Measurements from ENCODE around the gene SLC9A8. TPM values are rescaled to one million over a fixed set of nuclear protein-coding genes. Genes with fewer than 3 reads are reported as not detected.

Gene SLC9A8
- total and polyA plus RNA-seq, 2 donors (not counting 3 experiments of a cell fraction or from before 2014, with no cell fraction given): 5.1 to 14.4 TPM

DNA sequence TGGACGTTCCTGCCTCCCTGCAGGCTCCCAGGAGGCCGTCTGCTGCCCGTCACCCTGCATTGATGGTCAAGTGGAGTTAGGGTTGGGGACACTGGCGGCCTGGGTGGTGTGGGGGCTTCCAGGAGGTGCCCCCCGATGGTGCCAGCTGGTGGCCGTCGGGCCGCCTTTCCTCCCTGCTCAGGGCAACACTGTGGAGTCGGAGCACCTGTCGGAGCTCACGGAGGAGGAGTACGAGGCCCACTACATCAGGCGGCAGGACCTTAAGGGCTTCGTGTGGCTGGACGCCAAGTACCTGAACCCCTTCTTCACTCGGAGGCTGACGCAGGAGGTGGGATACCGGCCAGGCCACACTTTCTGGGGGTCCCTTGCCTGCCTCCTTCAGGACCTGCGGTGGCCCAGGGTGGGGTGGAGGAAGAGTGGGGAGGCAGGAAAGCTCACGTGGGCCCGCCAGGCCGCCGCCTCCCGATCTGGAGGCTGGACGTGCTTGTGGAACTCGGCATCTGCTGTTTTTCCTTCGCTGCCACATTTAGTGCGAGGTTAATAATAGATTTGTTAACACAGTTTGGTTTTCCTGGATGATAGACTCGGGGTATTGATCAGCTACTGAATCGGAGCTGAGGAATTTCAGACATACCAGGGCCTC, 74.1 kb downstream of the SLC9A8 start:
- FAIRE-seq (no peak), DNase-seq (ENCODE audit: low read depth, low spot score) (no peak)
- Histone ChIP-seq H3K4me3 (replicated peaks in 1 of 3; ENCODE audit: insufficient read depth in 1 of 3, low read depth in 1 of 3, low read length in 3 of 3) (no peak overlapping the region), H3K9me3 (replicated peaks; ENCODE audit: control insufficient read depth, insufficient read depth, low read length) (no peaks in the 10 kb centered on the region), H3K9ac (replicated peaks; ENCODE audit: extremely low read depth, insufficient read depth, low read length) (no peak overlapping the region), H3K9me1 (replicated peaks; ENCODE audit: control insufficient read depth, extremely low read depth, insufficient read depth, low read length) (no peaks in the 10 kb centered on the region), H4K20me1 (replicated peaks; ENCODE audit: control insufficient read depth, extremely low read depth, insufficient read depth, low read length) (no peaks in the 10 kb centered on the region), H3K27me3 (ENCODE audit: control insufficient read depth in 2 of 2, insufficient read depth in 2 of 2, low read length in 2 of 2) (no peaks in the 10 kb centered on the region), H3K4me2 (ENCODE audit: insufficient read depth, low read length) (no peak overlapping the region), H3K79me2 (ENCODE audit: control insufficient read depth, insufficient read depth, low read length) (no peaks in the 10 kb centered on the region), H3K4me1 (ENCODE audit: control insufficient read depth, extremely low read depth, insufficient read depth, low read length) (peaks cover 20% of the 10 kb centered on the region), H3K36me3 (ENCODE audit: control insufficient read depth in 2 of 2, extremely low read depth in 1 of 2, insufficient read depth in 2 of 2, low read length in 2 of 2) (peaks cover 0 to 13% of the 10 kb centered on the region in 2 experiments), H2AFZ (ENCODE audit: low read depth, low read length) (no peak overlapping the region), H3K27ac (ENCODE audit: insufficient read depth, low read depth, low read length) (no peak overlapping the region)
- CTCF ChIA-PET: interaction anchor here (0.6 to 6.6 kb wide), 13 partner anchors 10 to 501 kb away, joined by 3 to 69 read pairs (median 10); no protein-coding TSS in a partner anchor
- no TSS peak for BruUV-seq (replicated peaks)
- POLR2A ChIA-PET: no interaction called here
- intact Hi-C loops (cut with micrococcal nuclease) (no loop called here), dilution Hi-C loops (cut with MboI; ENCODE audit: extremely low pct_ligation_motif_present, low sequenced_read_pairs) (no loop called here)
- no peak for TF ChIP-seq POLR2A (IDR thresholded peaks at IDR 0.05; ENCODE audit: low read depth, low read length)
- TF ChIP-seq POLR2AphosphoS5 (IDR thresholded peaks at IDR 0.05; ENCODE audit: insufficient read depth, low read depth, low read length): no peak
- no peak for TF ChIP-seq JUN (IDR thresholded peaks at IDR 0.05; ENCODE audit: borderline replicate concordance, insufficient read depth, insufficient read length, low read depth)
- TF ChIP-seq, protein P1, sequence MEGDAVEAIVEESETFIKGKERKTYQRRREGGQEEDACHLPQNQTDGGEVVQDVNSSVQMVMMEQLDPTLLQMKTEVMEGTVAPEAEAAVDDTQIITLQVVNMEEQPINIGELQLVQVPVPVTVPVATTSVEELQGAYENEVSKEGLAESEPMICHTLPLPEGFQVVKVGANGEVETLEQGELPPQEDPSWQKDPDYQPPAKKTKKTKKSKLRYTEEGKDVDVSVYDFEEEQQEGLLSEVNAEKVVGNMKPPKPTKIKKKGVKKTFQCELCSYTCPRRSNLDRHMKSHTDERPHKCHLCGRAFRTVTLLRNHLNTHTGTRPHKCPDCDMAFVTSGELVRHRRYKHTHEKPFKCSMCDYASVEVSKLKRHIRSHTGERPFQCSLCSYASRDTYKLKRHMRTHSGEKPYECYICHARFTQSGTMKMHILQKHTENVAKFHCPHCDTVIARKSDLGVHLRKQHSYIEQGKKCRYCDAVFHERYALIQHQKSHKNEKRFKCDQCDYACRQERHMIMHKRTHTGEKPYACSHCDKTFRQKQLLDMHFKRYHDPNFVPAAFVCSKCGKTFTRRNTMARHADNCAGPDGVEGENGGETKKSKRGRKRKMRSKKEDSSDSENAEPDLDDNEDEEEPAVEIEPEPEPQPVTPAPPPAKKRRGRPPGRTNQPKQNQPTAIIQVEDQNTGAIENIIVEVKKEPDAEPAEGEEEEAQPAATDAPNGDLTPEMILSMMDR (IDR thresholded peaks at IDR 0.05; ENCODE audit: extremely low read depth in 1 of 2, insufficient read depth in 1 of 2, low read depth in 1 of 2, low read length in 2 of 2): no peak
- TF ChIP-seq, protein P2, sequence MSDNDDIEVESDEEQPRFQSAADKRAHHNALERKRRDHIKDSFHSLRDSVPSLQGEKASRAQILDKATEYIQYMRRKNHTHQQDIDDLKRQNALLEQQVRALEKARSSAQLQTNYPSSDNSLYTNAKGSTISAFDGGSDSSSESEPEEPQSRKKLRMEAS (IDR thresholded peaks at IDR 0.05; ENCODE audit: insufficient read depth, insufficient read length): no peak
- no peak for TF ChIP-seq GATA2 (IDR thresholded peaks at IDR 0.05; ENCODE audit: insufficient read depth, insufficient read length, low read depth, low read length)
- no peak for TF ChIP-seq MYC (IDR thresholded peaks at IDR 0.05; ENCODE audit: low read depth, low read length)
- TF ChIP-seq FOS (IDR thresholded peaks at IDR 0.05; ENCODE audit: borderline replicate concordance, insufficient read depth, low read length): no peak
- TF ChIP-seq EZH2 (IDR thresholded peaks at IDR 0.05; ENCODE audit: borderline replicate concordance, low read depth, low read length, severe bottlenecking): no peak

Measured in endothelial cell of umbilical vein (primary cell).